Ishikawa (cell line): ENCODE data around the gene NPAS1.

Experiments
- CEBPB ChIP-seq: IDR thresholded peaks from 2 replicates; pipeline ENCODE4 v1.6.1; 2012
- CREB1 ChIP-seq: IDR thresholded peaks from 2 replicates; pipeline ENCODE4 v1.6.1; 2012; ENCODE audit warnings: low read depth
- EGR1 ChIP-seq: IDR thresholded peaks from 2 replicates; pipeline ENCODE4 v1.6.1; 2012
- EP300 ChIP-seq: IDR thresholded peaks from 2 replicates; pipeline ENCODE4 v1.6.1; 2012; ENCODE audit warnings: borderline replicate concordance
- FOXM1 ChIP-seq: IDR thresholded peaks from 2 replicates; pipeline ENCODE4 v1.6.1; 2012; ENCODE audit warnings: low read depth, borderline replicate concordance
- MAX ChIP-seq: IDR thresholded peaks from 2 replicates; pipeline ENCODE4 v1.6.1; 2012
- NFIC ChIP-seq: IDR thresholded peaks from 2 replicates; pipeline ENCODE4 v1.6.1; 2012
- RAD21 ChIP-seq: IDR thresholded peaks from 2 replicates; pipeline ENCODE4 v1.6.1; 2012; ENCODE audit warnings: low read depth
- REST ChIP-seq: IDR thresholded peaks from 2 replicates; pipeline ENCODE4 v1.6.1; 2012; ENCODE audit warnings: low read depth, mild to moderate bottlenecking
- TAF1 ChIP-seq: IDR thresholded peaks from 2 replicates; pipeline ENCODE4 v1.6.1; 2012; ENCODE audit warnings: low read depth, mild to moderate bottlenecking
- TCF12 ChIP-seq: IDR thresholded peaks from 2 replicates; pipeline ENCODE4 v1.6.1; 2012; ENCODE audit warnings: low read depth
- TEAD4 ChIP-seq: IDR thresholded peaks from 2 replicates; pipeline ENCODE4 v1.6.1; 2012
- USF1 ChIP-seq: IDR thresholded peaks from 2 replicates; pipeline ENCODE4 v1.6.1; 2012
- YY1 ChIP-seq: IDR thresholded peaks from 2 replicates; pipeline ENCODE4 v1.6.1; 2012; ENCODE audit warnings: low read depth
- ZBTB7A ChIP-seq: IDR thresholded peaks from 2 replicates; pipeline ENCODE4 v1.6.1; 2012; ENCODE audit warnings: low read depth

The NPAS1 gene

GRCh38 chr19:47039239-47039874 lies 19.7 kb downstream of the NPAS1 start:
- no peak for TF ChIP-seq FOXM1
- TF ChIP-seq MAX, result no peak
- no peak for TF ChIP-seq RAD21
- no peak for TF ChIP-seq YY1
- no peak for TF ChIP-seq CEBPB
- no peak for TF ChIP-seq EP300

GRCh38 chr19:47040869-47041268 lies 21.2 kb downstream of the NPAS1 start:
- no peak for TF ChIP-seq FOXM1
- no peak for TF ChIP-seq MAX
- no peak for TF ChIP-seq YY1
- TF ChIP-seq EP300, result no peak
- no peak for TF ChIP-seq TCF12
- no peak for TF ChIP-seq USF1
- TF ChIP-seq TAF1, result no peak
- TF ChIP-seq CEBPB, result no peak
- TF ChIP-seq NFIC, result no peak

- TF ChIP-seq CREB1, result no peak
- no peak for TF ChIP-seq FOXM1
- TF ChIP-seq EP300, result no peak
- no peak for TF ChIP-seq MAX
- TF ChIP-seq REST, result no peak
- TF ChIP-seq TCF12, result no peak
- TF ChIP-seq ZBTB7A, result no peak
- no peak for TF ChIP-seq NFIC
- TF ChIP-seq CEBPB, result no peak
- TF ChIP-seq TAF1, result no peak
- no peak for TF ChIP-seq EGR1
- no peak for TF ChIP-seq TEAD4
- TF ChIP-seq YY1, result no peak
- no peak for TF ChIP-seq RAD21
- TF ChIP-seq USF1, result no peak
Observed at GRCh38 chr19:47044946-47045866, 25.6 kb downstream of the NPAS1 start.

- TF ChIP-seq NFIC, result no peak
- TF ChIP-seq REST, result peak; percentile 54; the same call in 1 of the 2 replicates
Observed at GRCh38 chr19:47045867-47046470, 26.3 kb downstream of the NPAS1 start.

- TF ChIP-seq ZBTB7A (no peak), CEBPB (no peak), RAD21 (no peak), TEAD4 (no peak), TAF1 (no peak), CREB1 (no peak), FOXM1 (no peak), USF1 (no peak), REST (no peak), EP300 (no peak)
Observed at GRCh38 chr19:47047272-47047762, 27.7 kb downstream of the NPAS1 start.
